Esophagus squamous epithelium (tissue), 5 donors: ENCODE data around the gene C14orf119. TPM values are rescaled to one million over a fixed set of nuclear protein-coding genes. Genes with fewer than 3 reads are reported as not detected.

Experiments
- DNase-seq: peaks from one replicate; lab custom pipeline; 2025; lab: John Stamatoyannopoulos, UW
- H3K27ac ChIP-seq, 4 donors: fragments of 200-600 bp; sonication (generic); one replicate each; pipeline ENCODE4 v1.5.1; 2016 to 2019; ENCODE audit warnings: mild to moderate bottlenecking in 1 of 4
- H3K27me3 ChIP-seq, 4 donors: fragments of 200-600 bp; sonication (generic); 1 replicate in 3 of 4; 2 replicates in 1 of 4; pipeline versions ENCODE4 v1.5.1 to v1.6.0; 2017 to 2021; ENCODE audit warnings: antibody characterized with exemption in 1 of 4
- H3K36me3 ChIP-seq, 3 donors: fragments of 200-600 bp; sonication (generic); one replicate each; pipeline ENCODE4 v1.5.1; 2016 to 2019
- H3K4me1 ChIP-seq, 3 donors: fragments of 200-600 bp; sonication (generic); one replicate each; pipeline ENCODE4 v1.5.1; 2017 to 2019
- H3K4me3 ChIP-seq, 4 donors: fragments of 200-600 bp; sonication (generic); 1 replicate in 3 of 4; 2 replicates in 1 of 4; pipeline ENCODE4 v1.5.1; 2016 to 2019; ENCODE audit warnings: mild to moderate bottlenecking in 2 of 4, moderate library complexity in 1 of 4
- H3K9me3 ChIP-seq, 3 donors: fragments of 200-600 bp; sonication (generic); one replicate each; pipeline ENCODE4 v1.5.1; 2016 to 2019
- POLR2A ChIP-seq, 4 donors: fragments of 450-650 bp; IDR thresholded peaks; one replicate each; pipeline ENCODE4 v1.6.1; 2017; ENCODE audit warnings: antibody characterized with exemption in 4 of 4, mild to moderate bottlenecking in 4 of 4, moderate library complexity in 3 of 4
- WGBS, 2 donors: methylation state at CpG; one replicate each; pipeline ENCODE4 v1.1.5; 2018; 5-methylcytosine and 5-hydroxymethylcytosine counted together
- intact Hi-C: fragments of 100-400 bp; cut with DNase I; formaldehyde crosslinking; loops from one replicate; pipeline ENCODE4 v1.15.0; 2022
- total RNA-seq, 4 donors: library from RNA; depleted of rRNA; stranded (reverse); fragments of >200 nt; gene quantifications; one replicate each; pipeline ENCODE4 v1.1.0, GENCODE V29; 2016
- TF ChIP-seq, protein P1 (sequence below), 6 experiments: fragments of 450-650 bp in 4 of 6; fragments of 200-600 bp in 2 of 6; sonication (generic) in 2 of 6; IDR thresholded peaks; one replicate each; pipeline ENCODE4 v1.5.1; 2016 to 2019; ENCODE audit warnings: antibody characterized with exemption in 6 of 6, mild to moderate bottlenecking in 4 of 6, moderate library complexity in 4 of 6
- donor health status: DM: yes; HTN: yes; CAD: no.

C14orf119 gene
- total RNA-seq, 4 donors from 2014 or later: 17.5 to 42.0 (median 31.0) TPM

DNA sequence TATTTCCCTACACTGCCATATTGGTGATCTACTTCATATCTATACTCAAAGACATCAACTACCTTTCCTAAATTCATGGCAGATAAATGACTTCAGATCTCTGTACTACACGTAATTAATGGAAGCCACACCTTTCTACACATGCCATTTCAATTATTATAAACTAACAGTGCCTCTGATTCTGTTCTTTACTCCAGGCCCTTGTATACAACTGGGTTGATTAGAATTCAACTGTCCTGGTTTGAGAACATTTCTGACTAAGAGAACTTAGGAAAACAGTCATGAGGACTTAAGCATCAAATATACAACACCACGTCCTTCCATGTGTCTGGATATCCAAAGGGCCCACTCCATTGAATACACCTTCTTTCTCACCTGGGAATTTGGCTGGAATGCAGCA, 2.2 kb upstream of the C14orf119 start:
- H3K36me3 ChIP-seq: peaks cover 16 to 59% (median 29%) of the 10 kb centered on the region in 3 donors
- H3K4me1 ChIP-seq: peaks cover 16 to 59% (median 23%) of the 10 kb centered on the region in 3 donors
- no peak for DNase-seq
- peak overlapping the region in 1 of 4 donors; percentile 87 for H3K4me3 ChIP-seq
- no peak overlapping the region for H3K27ac ChIP-seq
- TF ChIP-seq POLR2A (IDR thresholded peaks at IDR 0.05): no peak
- TF ChIP-seq, protein P1, sequence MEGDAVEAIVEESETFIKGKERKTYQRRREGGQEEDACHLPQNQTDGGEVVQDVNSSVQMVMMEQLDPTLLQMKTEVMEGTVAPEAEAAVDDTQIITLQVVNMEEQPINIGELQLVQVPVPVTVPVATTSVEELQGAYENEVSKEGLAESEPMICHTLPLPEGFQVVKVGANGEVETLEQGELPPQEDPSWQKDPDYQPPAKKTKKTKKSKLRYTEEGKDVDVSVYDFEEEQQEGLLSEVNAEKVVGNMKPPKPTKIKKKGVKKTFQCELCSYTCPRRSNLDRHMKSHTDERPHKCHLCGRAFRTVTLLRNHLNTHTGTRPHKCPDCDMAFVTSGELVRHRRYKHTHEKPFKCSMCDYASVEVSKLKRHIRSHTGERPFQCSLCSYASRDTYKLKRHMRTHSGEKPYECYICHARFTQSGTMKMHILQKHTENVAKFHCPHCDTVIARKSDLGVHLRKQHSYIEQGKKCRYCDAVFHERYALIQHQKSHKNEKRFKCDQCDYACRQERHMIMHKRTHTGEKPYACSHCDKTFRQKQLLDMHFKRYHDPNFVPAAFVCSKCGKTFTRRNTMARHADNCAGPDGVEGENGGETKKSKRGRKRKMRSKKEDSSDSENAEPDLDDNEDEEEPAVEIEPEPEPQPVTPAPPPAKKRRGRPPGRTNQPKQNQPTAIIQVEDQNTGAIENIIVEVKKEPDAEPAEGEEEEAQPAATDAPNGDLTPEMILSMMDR (IDR thresholded peaks at IDR 0.05): no peak
- WGBS, 2 donors: 49 to 79% methylated on average over 2 of the region's 2 CpGs
- H3K9me3 ChIP-seq: no peaks in the 10 kb centered on the region
- H3K27me3 ChIP-seq: no peaks in the 10 kb centered on the region
- intact Hi-C loops: no loop called here

DNA sequence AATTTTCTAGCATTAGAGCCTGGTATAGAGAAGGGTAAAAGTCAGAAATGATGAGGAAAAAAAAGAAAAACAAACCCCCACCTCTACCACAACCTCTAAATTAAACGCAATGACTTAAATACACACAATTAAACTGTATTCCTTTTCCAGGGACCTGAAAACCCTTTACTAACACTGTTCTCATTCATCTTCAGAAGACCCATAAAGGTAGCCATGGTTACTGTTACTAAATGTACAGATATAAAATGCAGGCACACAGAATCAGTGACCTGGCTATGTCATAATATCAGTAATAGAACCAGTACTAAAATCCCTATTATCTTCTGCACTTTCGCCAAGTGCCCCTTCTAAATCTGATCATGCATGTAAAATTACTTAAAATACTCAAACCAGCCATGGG, 1.8 kb upstream of the C14orf119 start:
- peak overlapping the region in 3 of 4 donors; percentile 97 to 99 (median 97) for H3K27ac ChIP-seq
- no peaks in the 10 kb centered on the region for H3K9me3 ChIP-seq
- intact Hi-C loops: no loop called here
- no peaks in the 10 kb centered on the region for H3K27me3 ChIP-seq
- peaks cover 16 to 59% (median 31%) of the 10 kb centered on the region in 3 donors for H3K36me3 ChIP-seq
- TF ChIP-seq, protein P1 (IDR thresholded peaks at IDR 0.05): no peak
- TF ChIP-seq POLR2A (IDR thresholded peaks at IDR 0.05): no peak
- H3K4me1 ChIP-seq: peaks cover 16 to 59% (median 23%) of the 10 kb centered on the region in 3 donors
- H3K4me3 ChIP-seq: peak overlapping the region in 3 of 4 donors; percentile 83 to 99 (median 87)
- DNase-seq: no peak
- WGBS, 2 donors: 79 to 83% methylated on average over 2 of the region's 2 CpGs

DNA sequence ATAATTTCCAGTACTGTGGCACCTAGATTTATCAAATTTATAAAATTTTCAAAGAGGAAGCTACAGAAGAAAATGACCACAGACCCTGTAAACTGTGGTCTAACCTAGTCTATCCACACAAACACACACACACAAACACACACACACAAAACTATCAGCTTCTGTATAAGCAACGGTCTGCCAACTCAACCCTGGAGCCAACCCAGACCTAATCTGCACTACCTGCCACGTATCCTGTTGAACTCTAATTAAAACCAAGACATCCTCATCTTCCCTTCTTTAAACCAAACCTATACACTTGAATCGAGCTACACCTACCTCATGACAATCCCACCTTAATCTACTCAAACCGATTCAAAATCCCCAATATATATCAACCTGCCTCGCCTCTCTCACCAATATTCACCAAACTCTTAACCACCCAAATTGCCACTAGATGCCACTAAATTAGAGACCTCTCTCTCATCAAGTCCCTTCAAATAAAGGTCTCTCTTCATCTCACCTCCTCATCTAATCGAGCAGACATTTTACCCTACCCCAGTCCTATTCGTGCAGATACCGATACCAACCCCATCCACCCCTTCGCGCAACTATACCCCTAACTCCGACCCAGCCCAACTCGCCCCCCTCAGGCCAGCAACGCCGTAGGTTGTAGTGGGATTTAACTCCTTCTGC, 1.2 kb upstream of the C14orf119 start:
- intact Hi-C loops: no loop called here
- peak overlapping the region; percentile 97 to 99 (median 98) for H3K27ac ChIP-seq
- WGBS, 2 donors: 0 to 1% methylated on average over 11 to 14 of the region's 14 CpGs
- H3K4me3 ChIP-seq: peak overlapping the region; percentile 69 to 99 (median 85)
- no peak for TF ChIP-seq POLR2A (IDR thresholded peaks at IDR 0.05)
- TF ChIP-seq, protein P1 (IDR thresholded peaks at IDR 0.05): peak in 1 of 6 experiments; percentile 20
- H3K27me3 ChIP-seq: no peaks in the 10 kb centered on the region
- no peaks in the 10 kb centered on the region for H3K9me3 ChIP-seq
- H3K4me1 ChIP-seq: peaks cover 16 to 59% (median 23%) of the 10 kb centered on the region in 3 donors
- DNase-seq: no peak
- peaks cover 15 to 59% (median 25%) of the 10 kb centered on the region in 3 donors for H3K36me3 ChIP-seq

DNA sequence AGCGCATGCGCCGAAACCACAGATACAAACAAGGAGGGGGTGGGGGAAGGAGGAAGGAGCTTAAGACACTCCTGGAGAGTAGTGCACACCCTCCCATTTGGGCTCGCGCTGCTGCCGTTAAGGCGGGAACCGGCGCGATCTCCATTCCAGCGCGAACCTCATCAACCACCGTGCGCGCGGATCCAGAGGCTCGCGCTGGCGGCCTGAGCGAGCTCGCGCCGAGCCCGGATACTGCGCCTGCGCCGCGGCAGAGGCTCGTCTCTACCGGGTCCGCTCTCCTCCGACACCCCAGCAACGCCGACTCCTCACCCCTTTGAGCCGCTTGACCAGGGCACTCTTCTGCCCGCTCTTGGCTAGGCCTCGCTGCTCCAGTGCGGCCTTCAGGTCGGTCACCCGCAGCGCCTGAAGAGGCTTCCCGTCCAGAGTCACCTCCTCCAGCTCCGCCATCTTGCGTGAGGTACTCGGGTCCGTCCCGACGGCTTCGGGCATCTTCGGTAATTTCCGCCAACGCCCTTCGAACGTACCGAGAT, 574 bp upstream of the C14orf119 start, which contains the start of gene ACIN1:
TSS of gene ACIN1 (minus strand) at position 471 of the 530 bp plus-strand sequence. CDS start at position 447, 24 bp downstream.
- Histone ChIP-seq H3K27me3 (no peaks in the 10 kb centered on the region), H3K4me1 (peaks cover 16 to 59% (median 23%) of the 10 kb centered on the region in 3 donors), H3K36me3 (peaks cover 11 to 57% (median 19%) of the 10 kb centered on the region in 3 donors), H3K9me3 (no peaks in the 10 kb centered on the region), H3K4me3 (peak within 1 kb of the TSS; percentile 73 to 99 (median 85)), H3K27ac (peak within 1 kb of the TSS; percentile 97 to 99 (median 98))
- no peak for DNase-seq
- TF ChIP-seq POLR2A (IDR thresholded peaks at IDR 0.05): peak in 2 of 4 donors; percentile 40 to 80
- TF ChIP-seq, protein P1 (IDR thresholded peaks at IDR 0.05): no peak
- WGBS, 2 donors: 2% methylated on average over 31 to 32 of the region's 55 CpGs
- intact Hi-C loops: no loop called here

DNA sequence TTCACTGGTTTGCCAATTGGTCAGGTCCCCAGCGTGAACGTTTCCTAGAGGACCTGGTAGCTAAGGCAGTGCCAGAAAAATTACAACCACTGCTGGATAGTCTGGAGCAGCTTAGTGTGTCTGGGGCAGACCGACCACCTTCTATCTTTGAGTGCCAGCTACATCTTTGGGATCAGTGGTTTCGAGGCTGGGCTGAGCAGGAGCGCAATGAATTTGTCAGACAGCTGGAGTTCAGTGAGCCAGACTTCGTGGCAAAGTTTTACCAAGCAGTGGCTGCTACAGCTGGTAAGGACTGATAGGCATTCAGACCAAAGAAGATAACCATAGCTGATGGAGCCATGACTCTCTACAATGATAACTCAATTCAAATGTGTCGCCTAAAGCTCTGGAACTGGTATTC, 2.5 kb downstream of the C14orf119 start:
- peaks cover 0 to 26% (median 7%) of the 10 kb centered on the region in 3 donors for H3K36me3 ChIP-seq
- no peak for TF ChIP-seq POLR2A (IDR thresholded peaks at IDR 0.05)
- TF ChIP-seq, protein P1 (IDR thresholded peaks at IDR 0.05): no peak
- no peak overlapping the region for H3K27ac ChIP-seq
- no peaks in the 10 kb centered on the region for H3K27me3 ChIP-seq
- intact Hi-C loops: no loop called here
- WGBS, 2 donors: 88 to 90% methylated on average over 7 of the region's 7 CpGs
- DNase-seq: no peak
- no peak overlapping the region for H3K4me3 ChIP-seq
- peaks cover 16 to 36% (median 22%) of the 10 kb centered on the region in 3 donors for H3K4me1 ChIP-seq
- no peaks in the 10 kb centered on the region for H3K9me3 ChIP-seq
